ENCODE data around the gene EDN3.

Gene EDN3

DNA sequence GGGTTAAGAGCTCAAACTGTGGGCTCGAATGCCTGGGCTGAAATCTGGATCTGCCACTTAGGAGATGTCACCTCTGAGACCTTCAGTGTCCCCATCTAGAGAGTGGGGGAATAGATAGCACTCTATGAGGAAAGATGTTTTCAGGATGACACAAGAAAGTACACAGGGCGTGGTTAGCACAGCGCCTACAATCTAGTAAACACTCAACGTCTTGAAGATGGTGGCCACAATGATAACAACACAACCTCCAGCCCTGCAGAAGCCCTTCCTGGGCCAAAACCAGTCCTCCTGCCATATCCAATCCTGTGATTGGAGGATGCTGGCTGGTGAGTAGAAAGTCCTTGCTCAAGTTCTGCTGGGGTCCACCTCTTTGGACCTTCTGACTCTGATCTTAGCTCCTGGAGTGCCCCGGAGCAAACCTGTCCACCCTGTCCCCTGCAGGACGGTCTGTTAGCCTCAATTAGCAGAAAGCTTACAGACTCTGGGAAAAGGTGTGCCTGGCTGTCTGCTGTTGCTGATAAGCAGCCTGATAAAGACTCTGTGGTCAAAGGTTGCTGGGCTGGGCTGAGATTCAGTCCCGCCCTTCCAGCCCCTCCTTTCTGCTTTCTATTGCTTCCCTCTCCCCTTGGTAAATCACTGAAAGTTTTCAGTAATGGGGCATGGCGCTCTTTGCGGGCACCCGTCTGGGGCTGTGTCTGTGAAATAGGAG, 8.2 kb downstream of the EDN3 start:
- no peak for DNase-seq (ENCODE audit: low spot score)

DNA sequence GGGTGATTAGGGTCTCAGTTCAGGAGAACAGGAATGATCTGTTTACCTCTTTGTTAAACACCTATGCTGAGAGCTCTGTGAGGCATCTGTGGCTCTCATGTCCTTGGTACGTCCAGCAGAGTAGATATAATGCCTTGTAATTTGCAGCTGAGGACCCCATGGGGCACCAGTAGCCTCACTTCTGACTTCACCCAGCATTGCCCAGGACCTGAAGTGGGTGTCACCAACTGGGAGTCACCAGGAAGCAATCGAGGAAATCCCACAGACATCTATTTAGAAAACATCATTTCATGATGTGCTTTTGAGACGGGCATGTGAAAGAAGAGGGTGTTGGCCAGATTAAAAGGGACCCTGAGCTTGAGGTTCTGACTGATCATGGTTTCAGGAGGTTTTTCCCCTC, 8.8 kb downstream of the EDN3 start:
- DNase-seq (ENCODE audit: low spot score): no peak

DNA sequence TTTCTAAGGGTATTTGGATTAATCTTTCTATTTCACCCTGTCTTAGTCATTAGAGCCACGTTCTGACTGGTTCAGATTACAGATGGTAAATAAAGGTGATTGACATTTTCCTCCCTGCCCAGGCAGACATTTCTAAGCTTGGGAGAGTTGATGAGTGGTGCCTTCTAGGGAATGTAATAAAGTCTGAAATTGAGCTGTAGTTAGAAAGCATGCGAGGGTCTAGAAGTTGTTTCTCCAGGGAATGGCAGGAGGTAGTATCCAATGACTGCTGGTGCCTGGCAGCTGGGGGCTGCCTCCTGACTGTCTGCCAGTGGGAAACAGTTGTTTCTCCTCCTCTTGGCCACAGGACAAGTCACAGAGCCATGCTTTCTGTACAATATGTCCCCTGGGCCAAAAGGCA, 14.6 kb downstream of the EDN3 start:
- DNase-seq (ENCODE audit: low spot score): no peak

DNA sequence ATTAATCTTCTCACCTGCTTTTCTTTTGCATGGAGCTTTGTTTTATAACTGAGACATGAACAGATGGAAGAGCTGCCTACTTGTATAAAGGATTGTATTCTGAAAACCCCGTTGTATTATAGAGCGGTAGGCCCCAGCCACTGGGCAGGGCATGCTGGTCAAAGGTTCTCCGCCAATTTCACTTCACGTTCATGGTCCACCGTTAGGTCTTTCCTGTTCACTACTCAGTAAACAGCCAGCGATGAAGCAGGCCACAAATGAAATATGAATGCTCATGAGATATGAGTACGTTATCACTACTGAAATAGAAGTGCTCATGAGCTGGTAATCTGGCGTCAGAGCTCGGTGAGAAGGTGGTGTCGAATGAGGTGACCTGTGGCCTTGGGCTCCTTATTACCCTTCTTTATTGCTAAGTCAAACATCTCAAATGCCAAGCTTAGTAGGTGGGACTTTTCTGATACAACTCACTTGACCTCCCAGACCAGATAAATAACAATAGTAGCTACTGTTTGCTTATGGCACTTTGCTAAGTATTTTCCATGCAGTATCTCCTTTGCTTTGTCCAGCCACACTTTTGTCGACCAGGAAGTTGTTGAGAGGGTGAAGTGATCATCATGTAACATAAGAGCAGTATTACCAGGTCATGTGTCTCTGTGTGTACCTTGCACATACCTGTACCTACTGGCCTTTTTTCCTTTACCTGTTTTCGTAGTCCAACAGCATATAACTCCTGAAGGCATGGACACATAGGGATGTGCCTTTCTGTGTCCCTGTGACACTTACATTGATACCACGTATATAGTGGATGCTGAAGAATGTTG, 16.7 kb downstream of the EDN3 start:
- DNase-seq (ENCODE audit: low spot score): no peak

DNA sequence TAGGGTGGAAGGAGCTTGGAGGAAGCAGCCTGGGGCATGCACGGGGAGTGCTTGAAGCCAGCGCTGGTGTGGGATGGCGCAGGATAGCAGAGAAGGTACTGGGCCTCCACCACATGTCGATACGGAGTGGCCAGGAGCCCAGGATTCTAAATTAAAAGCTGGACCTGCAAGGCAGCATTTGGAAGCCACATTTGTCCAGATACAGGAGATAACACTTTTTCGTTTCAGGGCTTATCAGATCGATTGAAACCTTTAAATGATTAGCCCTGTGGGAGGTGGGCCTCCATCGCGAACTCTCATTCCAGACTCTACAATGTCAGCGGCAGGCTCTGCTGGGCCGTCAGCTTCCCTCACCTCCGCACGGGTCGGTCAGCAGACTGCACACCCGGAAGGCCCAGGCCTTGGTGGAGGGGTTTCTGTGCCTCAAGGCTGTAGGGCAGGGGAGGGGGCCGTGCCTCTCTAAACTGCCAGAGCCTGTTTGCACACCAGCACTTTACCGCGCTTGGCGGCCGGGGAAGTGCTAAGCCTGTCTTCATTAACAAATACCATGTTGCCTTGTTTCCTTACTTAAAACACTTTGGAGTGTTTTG, 17.9 kb downstream of the EDN3 start:
- no peak for DNase-seq (ENCODE audit: low spot score)

GRCh38 chr20:59318803-59319202, 18.4 kb downstream of the EDN3 start:
- DNase-seq (ENCODE audit: low spot score): no peak

DNA sequence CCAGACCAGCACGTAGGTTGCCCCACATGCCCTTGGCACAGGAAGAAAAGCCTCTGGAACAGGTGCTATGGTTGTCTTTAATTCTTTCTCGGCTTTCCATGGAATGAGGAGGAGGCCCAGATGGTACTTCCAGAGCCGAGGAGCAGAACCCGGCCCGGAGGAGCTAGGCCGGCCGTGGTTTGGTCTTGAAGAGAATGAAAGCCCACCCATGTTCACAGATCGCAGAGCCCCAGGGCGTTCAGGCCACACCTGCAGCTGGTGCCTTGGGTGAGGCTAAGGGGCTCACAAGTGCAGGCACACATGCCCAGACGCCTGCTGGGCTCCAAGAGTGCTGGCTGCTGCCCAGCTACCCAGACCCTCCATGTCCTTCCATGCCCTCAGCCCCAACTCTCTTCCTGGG, 20.0 kb downstream of the EDN3 start:
- no peak for DNase-seq (ENCODE audit: low spot score)

- DNase-seq (ENCODE audit: low spot score): no peak
Measured at GRCh38 chr20:59320854-59321647, 20.6 kb downstream of the EDN3 start.

DNA sequence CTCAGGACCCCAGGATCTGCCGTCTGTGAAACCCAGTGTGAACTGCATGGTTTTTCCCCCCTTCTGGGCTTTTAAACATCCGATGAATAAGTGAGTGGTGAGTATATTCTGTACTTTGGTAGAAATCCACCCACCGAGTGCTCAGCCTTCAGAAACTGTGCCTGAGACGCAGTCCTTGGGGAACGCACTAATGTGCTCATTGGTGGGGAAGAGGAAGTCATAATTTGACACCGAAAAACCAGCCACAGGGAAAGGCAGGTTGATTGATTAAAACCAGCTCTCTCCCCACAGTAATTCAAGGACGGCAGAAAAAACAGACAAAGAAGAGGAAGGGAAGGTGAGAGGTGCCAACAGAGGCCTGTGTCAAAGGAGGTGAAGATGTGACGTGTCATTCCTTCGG, 21.7 kb downstream of the EDN3 start:
- no peak for DNase-seq (ENCODE audit: low spot score)

DNA sequence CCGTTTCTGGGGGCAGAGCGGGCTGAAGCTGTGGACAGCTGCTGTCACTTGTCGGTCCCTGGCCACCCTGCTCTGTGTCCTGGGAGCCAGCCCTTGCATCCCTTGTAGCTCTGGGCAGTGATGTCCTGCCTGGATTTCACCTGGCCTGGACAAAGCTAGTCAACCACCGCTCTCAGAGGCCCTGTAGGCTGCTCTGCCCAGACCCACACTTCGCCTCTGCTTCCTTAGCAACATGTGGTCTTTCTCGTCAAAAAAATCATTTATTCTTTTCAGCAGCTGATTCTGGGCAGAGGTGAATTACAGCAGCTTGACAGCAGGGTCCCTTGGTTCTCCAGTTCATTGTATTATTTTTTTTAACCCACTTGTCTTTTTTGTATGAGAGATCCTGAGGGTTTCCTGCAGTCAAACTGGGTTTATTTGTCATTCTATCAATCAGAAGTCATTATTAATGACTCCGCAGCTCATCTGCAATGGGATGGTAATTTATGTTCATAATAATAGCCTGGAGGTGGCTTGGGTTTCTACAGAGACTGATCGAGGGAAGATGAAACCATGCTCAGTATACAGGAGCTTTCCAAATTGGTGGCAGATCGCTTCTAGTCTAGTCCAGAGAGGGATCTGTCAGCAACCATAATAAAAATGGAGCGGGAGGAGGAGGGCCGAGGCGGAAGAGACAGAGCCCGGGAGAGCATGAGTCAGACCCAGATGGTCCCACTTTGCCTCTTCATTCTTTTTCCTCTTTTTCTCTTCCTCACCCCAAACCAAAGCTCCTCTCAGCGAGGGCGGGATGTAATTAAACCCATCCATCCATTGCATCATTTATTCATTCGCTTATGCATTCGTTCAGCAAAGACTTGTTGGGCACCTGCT, 22.4 kb downstream of the EDN3 start:
- DNase-seq (ENCODE audit: low spot score): no peak

DNA sequence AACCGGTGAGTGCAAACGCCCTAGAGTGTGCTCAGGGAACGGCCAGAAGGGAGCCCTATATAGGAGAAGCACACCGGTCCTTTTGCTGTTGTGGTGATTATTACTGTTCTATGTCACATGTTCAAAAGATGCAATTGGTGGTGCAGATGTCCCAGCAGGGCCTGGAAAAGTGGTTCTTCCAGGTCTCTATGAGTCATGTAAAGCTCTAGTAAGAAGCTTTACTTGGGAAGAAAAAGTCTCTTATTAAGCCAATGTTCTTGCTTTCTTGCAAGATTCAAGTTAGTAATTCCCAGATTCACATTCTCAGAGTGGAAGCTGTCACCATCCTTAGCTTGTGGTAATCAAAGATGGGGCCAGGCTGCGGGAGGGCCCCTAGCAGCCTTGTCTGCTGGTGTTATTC, 23.3 kb downstream of the EDN3 start:
- no peak for DNase-seq (ENCODE audit: low spot score)

- DNase-seq (ENCODE audit: low spot score): no peak
Measured at GRCh38 chr20:59324521-59325141, 24.2 kb downstream of the EDN3 start.

DNA sequence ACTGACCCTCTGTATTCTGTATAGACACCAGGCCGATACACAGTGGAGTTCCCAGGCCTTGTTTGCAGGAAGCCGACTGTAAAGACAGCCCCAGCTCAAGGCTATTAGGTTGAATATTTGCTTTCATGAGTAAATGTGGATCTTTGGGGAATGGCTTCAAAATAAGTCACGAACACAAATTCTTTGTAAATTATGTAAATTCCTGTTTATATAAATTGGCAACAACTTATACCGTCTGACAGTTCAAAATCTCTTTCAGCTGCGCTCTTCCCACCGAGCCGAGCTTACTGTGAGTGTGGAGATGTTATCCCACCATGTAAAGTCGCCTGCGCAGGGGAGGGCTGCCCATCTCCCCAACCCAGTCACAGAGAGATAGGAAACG, 24.7 kb downstream of the EDN3 start:
- no peak for DNase-seq (ENCODE audit: low spot score)

- no peak for DNase-seq (ENCODE audit: low spot score)
Measured at GRCh38 chr20:59326188-59326587, 25.8 kb downstream of the EDN3 start.

GRCh38 chr20:59328071-59328470, 27.7 kb downstream of the EDN3 start:
- DNase-seq (ENCODE audit: low spot score): no peak

DNA sequence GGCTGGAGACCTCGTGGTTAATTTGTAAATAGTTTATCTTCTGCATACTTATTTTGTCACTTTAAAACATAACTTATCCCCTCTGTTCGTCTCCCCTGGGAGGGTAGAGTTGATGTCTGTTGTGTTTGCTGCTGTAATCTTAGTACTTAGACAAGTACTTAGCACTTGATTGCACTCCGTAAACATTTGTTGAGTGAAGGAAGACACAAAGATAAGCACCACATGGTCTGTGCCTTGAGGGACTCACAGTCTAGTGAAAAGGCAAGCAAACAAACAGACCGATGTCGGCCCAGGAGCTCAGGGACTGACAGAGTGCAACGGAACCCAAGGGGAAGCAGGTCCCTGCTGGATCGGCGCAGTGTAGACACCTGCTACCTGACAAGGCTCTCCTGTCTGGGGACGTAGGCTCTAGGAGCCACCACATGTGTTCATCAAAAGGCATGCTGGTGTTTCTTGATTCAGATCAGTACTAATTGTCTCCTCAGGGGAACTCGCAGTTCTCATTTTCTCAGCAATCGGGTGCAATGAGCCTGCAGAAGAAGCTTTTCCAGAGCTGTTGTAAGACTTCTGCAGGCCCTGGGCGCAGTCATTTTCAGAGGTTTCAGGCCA, 31.4 kb downstream of the EDN3 start:
- DNase-seq (ENCODE audit: low spot score): no peak

DNA sequence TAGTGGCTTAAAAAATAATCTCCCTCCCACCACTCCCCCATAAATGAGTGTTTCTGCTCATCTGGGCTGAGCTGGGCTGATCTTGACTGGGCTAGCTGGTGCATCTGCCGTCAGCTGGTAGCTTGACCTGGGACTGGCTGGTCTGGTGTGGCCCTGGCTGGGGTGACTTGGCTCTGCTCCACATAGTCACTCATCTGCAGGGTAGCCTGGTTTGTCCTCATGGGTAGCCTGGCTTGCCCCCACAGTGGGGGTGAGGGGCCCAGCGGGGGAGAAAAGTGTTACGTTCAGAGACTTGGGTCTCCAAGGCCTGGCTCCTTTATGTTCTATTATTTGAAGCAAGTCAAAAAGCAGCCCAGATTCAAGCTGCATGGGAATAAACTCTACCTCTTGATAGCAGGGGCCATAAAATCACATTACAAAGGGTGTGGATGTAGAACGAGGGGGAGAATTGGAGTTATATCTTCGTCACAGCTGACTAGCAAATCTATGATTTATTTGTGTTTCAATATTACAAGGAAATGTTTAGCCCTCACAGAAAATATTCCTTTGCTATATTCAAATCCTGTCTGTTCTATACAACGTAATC, 32.9 kb downstream of the EDN3 start:
- no peak for DNase-seq (ENCODE audit: low spot score)

GRCh38 chr20:59333951-59334350, 33.5 kb downstream of the EDN3 start:
- no peak for DNase-seq (ENCODE audit: low spot score)

DNA sequence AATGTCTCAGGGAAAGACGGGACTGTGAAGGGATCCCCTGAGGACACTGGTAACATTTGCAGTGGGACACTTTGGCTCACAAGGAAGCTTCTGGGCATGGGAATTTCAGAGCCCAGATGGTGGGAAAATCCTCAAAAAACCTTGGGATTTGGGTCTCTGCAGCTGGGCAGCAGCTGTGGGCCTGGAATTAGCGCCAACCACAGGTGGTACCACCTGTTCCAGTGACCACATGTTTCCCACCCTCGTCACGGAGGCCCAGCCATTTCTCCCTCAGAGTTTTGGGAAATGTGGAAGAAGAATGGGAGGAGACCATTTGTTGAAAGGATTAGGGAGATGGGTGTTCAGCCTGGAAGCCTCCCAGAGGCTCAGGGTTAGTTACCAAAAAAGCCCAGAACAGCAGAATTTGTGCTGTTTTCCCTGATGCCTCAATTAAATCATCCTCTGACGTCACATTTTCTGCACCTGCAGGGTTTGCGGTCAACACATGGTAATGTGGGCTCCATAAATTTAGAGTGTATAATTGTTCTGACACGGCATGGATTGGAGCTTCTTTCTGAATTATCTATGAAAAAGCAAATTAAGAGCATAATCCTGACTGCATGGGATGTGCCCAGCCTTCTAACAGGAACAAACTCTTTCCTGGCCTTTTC, 34.4 kb downstream of the EDN3 start:
- DNase-seq (ENCODE audit: low spot score): no peak

DNA sequence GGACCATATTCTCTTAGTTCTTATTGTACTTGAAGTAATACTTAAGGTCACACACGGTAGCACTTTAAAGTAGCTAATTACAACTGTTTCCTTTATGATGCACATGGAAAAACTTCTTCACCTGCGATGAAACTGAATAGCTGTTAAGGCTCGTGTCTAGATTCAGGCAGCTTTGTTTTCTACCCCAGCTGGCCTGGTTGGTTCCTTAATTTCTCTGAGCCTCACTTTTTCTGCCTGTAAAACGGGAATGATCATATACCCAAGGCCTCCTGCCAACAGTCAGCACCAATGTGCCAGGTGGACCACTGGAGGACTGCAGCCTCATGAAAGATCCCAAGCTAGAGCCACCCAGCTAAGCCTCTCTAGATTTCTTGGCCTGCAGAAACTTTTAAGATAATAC, 35.0 kb downstream of the EDN3 start:
- no peak for DNase-seq (ENCODE audit: low spot score)
